NB4 (cell line): ENCODE measurements around the gene SCAMP4.

Experiments used
- DNase-seq: peaks from one replicate; pipeline ENCODE4 v3.0.0; 2010; ENCODE audit warnings: low read depth
- H3K4me3 ChIP-seq: one replicate; pipeline ENCODE4 v1.5.1; 2011; ENCODE audit warnings: mild to moderate bottlenecking, low read depth, low read length, moderate library complexity
- MAX ChIP-seq: IDR thresholded peaks from 2 replicates; pipeline ENCODE4 v1.6.1; 2011; ENCODE audit warnings: low read depth, low read length
- MYC ChIP-seq: IDR thresholded peaks from 2 replicates; pipeline ENCODE4 v1.6.1; 2011; ENCODE audit warnings: low read depth, low read length
- POLR2A ChIP-seq: IDR thresholded peaks from 2 replicates; pipeline ENCODE4 v1.6.1; 2011; ENCODE audit warnings: mild to moderate bottlenecking; ENCODE audit not compliant: insufficient read length; ENCODE audit errors: extremely low read depth
- TF ChIP-seq, protein P1 (sequence below): IDR thresholded peaks from one replicate; pipeline ENCODE4 v1.5.1; 2012; ENCODE audit warnings: low read depth, low read length

Gene SCAMP4

GRCh38 chr19:1956122-1956494, 50.9 kb downstream of the SCAMP4 start:
- DNase-seq: no peak
- TF ChIP-seq POLR2A (no peak), MAX (no peak), MYC (no peak)
- TF ChIP-seq, protein P1, sequence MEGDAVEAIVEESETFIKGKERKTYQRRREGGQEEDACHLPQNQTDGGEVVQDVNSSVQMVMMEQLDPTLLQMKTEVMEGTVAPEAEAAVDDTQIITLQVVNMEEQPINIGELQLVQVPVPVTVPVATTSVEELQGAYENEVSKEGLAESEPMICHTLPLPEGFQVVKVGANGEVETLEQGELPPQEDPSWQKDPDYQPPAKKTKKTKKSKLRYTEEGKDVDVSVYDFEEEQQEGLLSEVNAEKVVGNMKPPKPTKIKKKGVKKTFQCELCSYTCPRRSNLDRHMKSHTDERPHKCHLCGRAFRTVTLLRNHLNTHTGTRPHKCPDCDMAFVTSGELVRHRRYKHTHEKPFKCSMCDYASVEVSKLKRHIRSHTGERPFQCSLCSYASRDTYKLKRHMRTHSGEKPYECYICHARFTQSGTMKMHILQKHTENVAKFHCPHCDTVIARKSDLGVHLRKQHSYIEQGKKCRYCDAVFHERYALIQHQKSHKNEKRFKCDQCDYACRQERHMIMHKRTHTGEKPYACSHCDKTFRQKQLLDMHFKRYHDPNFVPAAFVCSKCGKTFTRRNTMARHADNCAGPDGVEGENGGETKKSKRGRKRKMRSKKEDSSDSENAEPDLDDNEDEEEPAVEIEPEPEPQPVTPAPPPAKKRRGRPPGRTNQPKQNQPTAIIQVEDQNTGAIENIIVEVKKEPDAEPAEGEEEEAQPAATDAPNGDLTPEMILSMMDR: no peak
- H3K4me3 ChIP-seq: no peak overlapping the region

DNA sequence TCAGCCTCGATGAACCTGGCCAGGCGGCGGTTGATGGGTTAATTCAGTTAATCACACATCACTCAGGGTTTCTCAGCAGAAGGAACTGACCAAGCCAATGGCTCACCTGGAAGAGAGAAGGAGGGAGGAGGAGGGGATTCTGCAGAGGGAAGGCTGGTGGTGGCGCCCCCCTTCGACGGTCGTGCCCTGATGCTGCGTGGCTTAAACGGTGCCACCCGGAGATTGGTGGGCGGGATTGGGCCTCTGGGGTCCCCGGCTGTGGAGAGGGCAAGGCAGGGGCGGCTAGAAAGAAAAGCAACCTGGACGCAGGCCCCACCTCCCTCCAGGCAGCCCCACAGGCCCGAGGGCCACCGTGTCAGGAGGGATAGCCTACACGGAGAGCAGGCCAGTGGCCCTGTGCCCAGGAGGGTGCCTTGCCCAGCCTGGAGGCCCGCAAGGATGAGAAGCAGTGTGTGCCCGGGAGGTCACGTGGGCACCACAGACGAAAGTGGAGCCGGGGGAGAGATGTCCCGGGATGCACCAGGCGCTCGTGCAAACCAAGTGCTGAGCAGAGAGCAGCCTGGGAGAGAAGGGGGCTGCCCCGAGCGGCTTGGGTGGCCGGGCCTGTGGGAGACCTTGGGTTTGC, 51.8 kb downstream of the SCAMP4 start:
- TF ChIP-seq MYC (no peak), MAX (no peak), POLR2A (no peak)
- TF ChIP-seq, protein P1: no peak
- no peak for DNase-seq
- H3K4me3 ChIP-seq: no peak overlapping the region

GRCh38 chr19:1957562-1958248, 52.5 kb downstream of the SCAMP4 start:
- DNase-seq: no peak
- H3K4me3 ChIP-seq: no peak overlapping the region
- TF ChIP-seq POLR2A: no peak
- no peak for TF ChIP-seq MAX
- TF ChIP-seq MYC: no peak
- TF ChIP-seq, protein P1: no peak

DNA sequence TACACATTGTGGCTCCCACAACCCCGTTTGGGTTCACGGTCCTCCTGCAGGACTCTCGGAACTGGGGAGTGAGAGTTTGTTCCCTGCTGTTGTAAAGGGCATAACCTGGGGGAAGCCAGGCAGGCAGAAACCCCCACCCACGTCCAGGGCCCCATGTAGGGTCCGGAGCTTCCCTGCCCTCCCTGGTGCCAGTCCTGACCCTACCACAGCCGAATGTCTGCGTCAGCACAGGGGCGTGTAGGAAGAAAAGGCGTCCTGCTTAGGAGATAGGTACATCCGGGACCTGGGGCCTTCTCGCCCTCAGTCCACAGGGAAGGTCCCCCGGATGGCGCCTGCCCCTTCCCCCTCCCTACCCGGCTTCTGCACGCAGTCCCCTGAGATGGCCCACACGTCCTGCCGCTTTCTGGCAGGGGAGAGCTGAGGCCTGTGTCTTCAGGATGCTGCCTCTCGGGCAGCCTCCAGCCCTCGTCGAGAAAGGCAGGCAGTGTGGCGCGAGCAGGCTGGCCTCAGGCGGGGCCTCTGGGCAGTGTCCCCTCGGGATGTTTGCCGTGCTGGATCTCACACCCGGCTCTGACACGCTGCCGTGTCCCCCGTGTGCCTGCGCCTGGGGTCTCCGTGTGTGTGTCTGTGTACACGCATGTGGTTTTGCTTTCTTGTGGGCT, 54.9 kb downstream of the SCAMP4 start:
- TF ChIP-seq MAX (no peak), MYC (no peak), POLR2A (no peak)
- TF ChIP-seq, protein P1: no peak
- no peak for DNase-seq
- H3K4me3 ChIP-seq: no peak overlapping the region

GRCh38 chr19:1961000-1961883, 56.0 kb downstream of the SCAMP4 start:
- no peak for DNase-seq
- H3K4me3 ChIP-seq: no peak overlapping the region
- TF ChIP-seq, protein P1: no peak
- TF ChIP-seq MAX (no peak), POLR2A (no peak), MYC (no peak)
